ENCODE measurements around the gene F8A2. TPM values are rescaled to one million over a fixed set of nuclear protein-coding genes. Genes with fewer than 3 reads are reported as not detected.

F8A2 gene
- total and polyA plus RNA-seq, 5 donors from 2014 or later = not detected

Other genes with a start within 250 kb of the F8A2 start
- gene VBP1, start 165.6 kb upstream of the F8A2 start, total RNA-seq = 22.9 TPM
- gene VBP1, start 165.6 kb upstream of the F8A2 start, polyA plus RNA-seq = 100 to 1,000 TPM in 1 of 4 donors, 10 to 100 TPM in 3; 81.7 to 101 (median 88.6) TPM
- 6.9 TPM for gene RAB39B, start 117.6 kb upstream of the F8A2 start, total RNA-seq
- 1 to 10 TPM; 6.4 to 10.0 (median 8.4) TPM for gene RAB39B, start 117.6 kb upstream of the F8A2 start, polyA plus RNA-seq
- 1.2 TPM for gene CLIC2, start 47.5 kb upstream of the F8A2 start, total RNA-seq
- under 1 TPM in 2 of 4 donors, not detected in 2; 0.42 to 0.76 TPM for gene CLIC2, start 47.5 kb upstream of the F8A2 start, polyA plus RNA-seq
- gene F8A3, start 76.5 kb downstream of the F8A2 start, total RNA-seq = 4.8 TPM
- gene F8A3, start 76.5 kb downstream of the F8A2 start, polyA plus RNA-seq = 10 to 100 TPM in 1 of 4 donors, 1 to 10 TPM in 2, under 1 TPM in 1; 0.86 to 17.7 (median 4.0) TPM
- gene SPRY3, start 230.5 kb downstream of the F8A2 start, total RNA-seq = 0.96 TPM
- gene SPRY3, start 230.5 kb downstream of the F8A2 start, polyA plus RNA-seq = under 1 TPM in 3 of 4 donors, not detected in 1; 0.03 to 0.08 (median 0.07) TPM
- 9.8 TPM for gene TMLHE, start 230.9 kb downstream of the F8A2 start, total RNA-seq
- 10 to 100 TPM; 11.5 to 19.0 (median 15.9) TPM for gene TMLHE, start 230.9 kb downstream of the F8A2 start, polyA plus RNA-seq